ENCODE data around the gene ZNF714.
"Not testable (repeated sequence)": the region's sequence is repeated elsewhere in the genome, so short reads cannot be mapped to it uniquely, and the experiment has no call there.

The ZNF714 gene

GRCh38 chr19:21133633-21134032, 51.6 kb downstream of the ZNF714 start:
- Histone ChIP-seq H3K27ac (no peak overlapping the region), H3K36me3 (no peaks in the 10 kb centered on the region), H3K4me3 (ENCODE audit: low read depth, low read length) (no peak overlapping the region), H3K27me3 (ENCODE audit: insufficient read depth, low read depth, severe bottlenecking) (no peaks in the 10 kb centered on the region), H3K9me3 (ENCODE audit: severe bottlenecking) (no peaks in the 10 kb centered on the region)
- peak; percentile 69 for DNase-seq
- TF ChIP-seq, protein P1, sequence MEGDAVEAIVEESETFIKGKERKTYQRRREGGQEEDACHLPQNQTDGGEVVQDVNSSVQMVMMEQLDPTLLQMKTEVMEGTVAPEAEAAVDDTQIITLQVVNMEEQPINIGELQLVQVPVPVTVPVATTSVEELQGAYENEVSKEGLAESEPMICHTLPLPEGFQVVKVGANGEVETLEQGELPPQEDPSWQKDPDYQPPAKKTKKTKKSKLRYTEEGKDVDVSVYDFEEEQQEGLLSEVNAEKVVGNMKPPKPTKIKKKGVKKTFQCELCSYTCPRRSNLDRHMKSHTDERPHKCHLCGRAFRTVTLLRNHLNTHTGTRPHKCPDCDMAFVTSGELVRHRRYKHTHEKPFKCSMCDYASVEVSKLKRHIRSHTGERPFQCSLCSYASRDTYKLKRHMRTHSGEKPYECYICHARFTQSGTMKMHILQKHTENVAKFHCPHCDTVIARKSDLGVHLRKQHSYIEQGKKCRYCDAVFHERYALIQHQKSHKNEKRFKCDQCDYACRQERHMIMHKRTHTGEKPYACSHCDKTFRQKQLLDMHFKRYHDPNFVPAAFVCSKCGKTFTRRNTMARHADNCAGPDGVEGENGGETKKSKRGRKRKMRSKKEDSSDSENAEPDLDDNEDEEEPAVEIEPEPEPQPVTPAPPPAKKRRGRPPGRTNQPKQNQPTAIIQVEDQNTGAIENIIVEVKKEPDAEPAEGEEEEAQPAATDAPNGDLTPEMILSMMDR (IDR thresholded peaks at IDR 0.05; ENCODE audit: low read depth, low read length) = no peak

DNA sequence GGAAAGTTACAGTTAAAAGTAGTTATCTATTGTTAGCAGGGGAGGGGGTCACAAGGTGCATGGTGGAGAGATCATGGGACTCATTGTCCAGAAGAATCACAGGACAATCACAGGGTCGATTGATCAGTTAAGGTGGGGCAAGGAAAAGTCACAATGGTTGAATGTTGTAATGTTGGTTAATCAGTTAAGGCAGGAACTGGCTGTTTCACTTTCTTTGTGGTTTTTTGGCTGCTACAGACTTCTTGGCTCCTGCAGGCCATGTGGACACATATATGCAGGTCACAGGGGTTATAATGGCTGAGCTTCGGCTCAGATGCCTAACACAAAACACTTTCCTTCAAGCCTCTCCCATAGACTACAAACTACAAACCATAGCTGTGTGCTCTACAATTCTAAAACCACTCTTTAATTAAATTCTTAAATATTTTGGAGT, 52.9 kb downstream of the ZNF714 start:
- no peak for DNase-seq
- Histone ChIP-seq H3K9me3 (ENCODE audit: severe bottlenecking) (no peaks in the 10 kb centered on the region), H3K36me3 (no peaks in the 10 kb centered on the region), H3K4me3 (ENCODE audit: low read depth, low read length) (no peak overlapping the region), H3K27me3 (ENCODE audit: insufficient read depth, low read depth, severe bottlenecking) (no peaks in the 10 kb centered on the region), H3K27ac (no peak overlapping the region)
- TF ChIP-seq, protein P1 (IDR thresholded peaks at IDR 0.05; ENCODE audit: low read depth, low read length) = no peak

GRCh38 chr19:21135433-21135832, 53.4 kb downstream of the ZNF714 start:
- no peak for DNase-seq
- TF ChIP-seq, protein P1 (IDR thresholded peaks at IDR 0.05; ENCODE audit: low read depth, low read length) = no peak
- Histone ChIP-seq H3K27me3 (ENCODE audit: insufficient read depth, low read depth, severe bottlenecking) (no peaks in the 10 kb centered on the region), H3K27ac (no peak overlapping the region), H3K9me3 (ENCODE audit: severe bottlenecking) (no peaks in the 10 kb centered on the region), H3K36me3 (no peaks in the 10 kb centered on the region), H3K4me3 (ENCODE audit: low read depth, low read length) (no peak overlapping the region)

- Histone ChIP-seq H3K9me3 (ENCODE audit: severe bottlenecking) (no peaks in the 10 kb centered on the region), H3K36me3 (no peaks in the 10 kb centered on the region), H3K27ac (no peak overlapping the region), H3K27me3 (ENCODE audit: insufficient read depth, low read depth, severe bottlenecking) (no peaks in the 10 kb centered on the region), H3K4me3 (ENCODE audit: low read depth, low read length) (no peak overlapping the region)
- TF ChIP-seq, protein P1 (IDR thresholded peaks at IDR 0.05; ENCODE audit: low read depth, low read length) = no peak
- no peak for DNase-seq
These were observed 56.1 kb downstream of the ZNF714 start for GRCh38 chr19:21138130-21138529.

GRCh38 chr19:21141006-21141405, 59.0 kb downstream of the ZNF714 start:
- not testable (repeated sequence) for H3K4me3 ChIP-seq (ENCODE audit: low read depth, low read length); H3K27me3 ChIP-seq (ENCODE audit: insufficient read depth, low read depth, severe bottlenecking); H3K9me3 ChIP-seq (ENCODE audit: severe bottlenecking); DNase-seq
- Histone ChIP-seq H3K27ac (peak overlapping the region; percentile 82; the same call in 1 of the 2 replicates), H3K36me3 (peaks cover 26% of the 10 kb centered on the region)

DNA sequence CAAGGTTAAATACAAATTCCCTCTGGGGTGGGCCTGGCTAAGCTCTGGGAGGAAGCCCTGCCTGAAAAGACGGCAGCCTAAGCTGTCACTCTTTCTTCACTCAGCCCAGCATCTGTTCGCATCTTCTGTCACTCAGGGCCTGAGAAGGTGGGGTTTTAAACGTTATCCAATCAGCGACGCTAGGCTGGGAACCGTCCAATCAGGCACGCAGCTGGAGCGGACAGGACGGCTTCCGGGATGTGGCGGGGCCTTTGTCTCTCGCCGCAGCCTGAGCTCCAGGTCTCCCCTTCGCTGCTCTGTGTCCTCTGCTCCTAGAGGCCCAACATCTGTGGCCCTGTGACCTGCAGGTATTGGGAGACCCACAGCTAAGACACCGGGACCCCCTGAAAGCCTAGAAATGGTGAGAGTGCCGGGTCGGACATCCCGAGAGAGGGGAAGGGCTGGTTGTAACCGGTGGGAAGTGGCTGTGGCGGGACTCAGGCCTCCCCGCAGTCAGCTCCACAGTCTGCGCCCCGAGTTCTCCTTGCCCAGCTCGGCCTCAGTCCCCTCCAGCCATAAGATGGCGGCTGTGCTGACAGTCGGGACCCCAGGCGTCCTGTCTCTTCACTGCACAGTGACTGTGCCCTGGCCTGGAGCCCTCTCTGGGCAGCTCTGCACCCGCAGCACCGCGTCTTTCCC, 59.9 kb downstream of the ZNF714 start, which contains the start of gene ZNF431:
ZNF431 (plus strand) TSS at position 254 of the 678 bp plus-strand sequence; CDS start at position 398, 144 bp downstream.
- no peaks in the 10 kb centered on the region for H3K27me3 ChIP-seq (ENCODE audit: insufficient read depth, low read depth, severe bottlenecking)
- peak within 1 kb of the TSS; percentile 86 for H3K4me3 ChIP-seq (ENCODE audit: low read depth, low read length)
- H3K9me3 ChIP-seq (ENCODE audit: severe bottlenecking) = peaks cover 2% of the 10 kb centered on the region
- TF ChIP-seq, protein P1 (IDR thresholded peaks at IDR 0.05; ENCODE audit: low read depth, low read length) = no peak
- H3K27ac ChIP-seq = peak within 1 kb of the TSS; percentile 82
- peak; percentile 95 for DNase-seq
- peaks cover 35% of the 10 kb centered on the region for H3K36me3 ChIP-seq

Data from WERI-Rb-1 (cell line).